ENCODE results near the gene ADGRV1. TPM values are rescaled to one million over a fixed set of nuclear protein-coding genes. Genes with fewer than 3 reads are reported as not detected.

ADGRV1 gene
- total RNA-seq, 2 donors from 2014 or later, result 97.6 to 117 TPM

- H3K9me3 Mint-ChIP-seq, result peaks cover 2% of the 10 kb centered on the region
- H3K4me1 Mint-ChIP-seq, result peaks cover 2% of the 10 kb centered on the region
- Histone ChIP-seq H3K9me3 (ENCODE audit: control insufficient read depth, low read length) (no peaks in the 10 kb centered on the region), H3K4me3 (ENCODE audit: low read length) (no peak overlapping the region), H3K4me1 (ENCODE audit: control insufficient read depth, insufficient read depth, low read length) (no peaks in the 10 kb centered on the region), H3K27me3 (ENCODE audit: control insufficient read depth, insufficient read depth, low read length, poor library complexity, severe bottlenecking) (no peaks in the 10 kb centered on the region), H3K36me3 (ENCODE audit: control insufficient read depth, insufficient read depth, low read length) (no peaks in the 10 kb centered on the region), H3K9ac (ENCODE audit: extremely low read depth, low read length, poor library complexity, severe bottlenecking) (no peak overlapping the region), H3K27ac (ENCODE audit: low read depth, low read length) (peak overlapping the region; percentile 75)
- no peak overlapping the region for H3K4me3 Mint-ChIP-seq
- peaks cover 21% of the 10 kb centered on the region for H3K36me3 Mint-ChIP-seq (ENCODE audit: low read depth)
- TF ChIP-seq CTCF (conservative IDR thresholded peaks at IDR 0.05), result no peak
- peak; percentile 73 for DNase-seq
- H3K27me3 Mint-ChIP-seq (ENCODE audit: insufficient read depth), result no peaks in the 10 kb centered on the region
- peak overlapping the region; percentile 4 for H3K27ac Mint-ChIP-seq
- 31 to 40% methylated on average over 1 of the region's 1 CpG for WGBS, 2 experiments (ENCODE audit: insufficient coverage in 1 of 2, insufficient read length in 1 of 2)
Measured at GRCh38 chr5:90940227-90940995, 381.8 kb downstream of the ADGRV1 start.

DNA sequence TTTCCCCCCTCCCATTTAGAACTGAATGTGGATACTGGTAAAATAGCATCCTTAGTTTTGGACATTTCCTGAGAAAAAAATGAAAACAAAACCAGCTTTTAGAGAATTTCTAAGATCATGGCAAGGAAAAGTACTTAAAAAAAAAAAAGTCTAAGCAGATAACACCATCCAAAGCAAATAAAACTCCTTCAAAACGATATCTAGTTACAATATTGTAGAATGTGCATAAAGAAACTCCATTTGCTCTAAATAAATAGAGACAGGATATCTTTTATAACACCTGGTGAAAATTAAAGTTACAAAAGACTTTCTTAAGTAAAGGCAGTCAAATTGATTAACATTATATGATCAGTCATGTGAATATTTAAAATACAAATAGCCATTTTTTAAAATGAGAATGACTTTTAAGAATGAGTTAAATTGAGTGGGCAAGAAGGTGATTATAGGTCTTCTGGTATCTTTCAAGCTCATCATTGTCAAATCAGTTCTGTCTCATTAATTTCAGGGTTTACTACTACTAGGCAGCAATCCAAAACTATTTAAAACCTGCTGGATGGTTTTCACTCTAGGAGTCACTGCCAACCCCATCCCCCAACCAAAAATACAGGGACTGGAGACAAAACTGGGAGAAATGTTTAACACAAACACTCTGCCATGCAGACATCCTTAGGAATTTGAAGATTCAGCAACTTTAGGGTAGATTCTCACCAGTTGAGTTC is 382.6 kb downstream of the ADGRV1 start:
- H3K4me1 Mint-ChIP-seq, result peaks cover 2% of the 10 kb centered on the region
- no peak overlapping the region for H3K9ac ChIP-seq (ENCODE audit: extremely low read depth, low read length, poor library complexity, severe bottlenecking)
- no peak overlapping the region for H3K27ac Mint-ChIP-seq
- H3K4me3 ChIP-seq (ENCODE audit: low read length), result no peak overlapping the region
- H3K4me3 Mint-ChIP-seq, result no peak overlapping the region
- H3K9me3 ChIP-seq (ENCODE audit: control insufficient read depth, low read length), result no peaks in the 10 kb centered on the region
- H3K36me3 Mint-ChIP-seq (ENCODE audit: low read depth), result peaks cover 22% of the 10 kb centered on the region
- H3K27me3 Mint-ChIP-seq (ENCODE audit: insufficient read depth), result no peaks in the 10 kb centered on the region
- no peak overlapping the region for H3K27ac ChIP-seq (ENCODE audit: low read depth, low read length)
- no CpG with 5 or more reads among the region's 1 CpG for WGBS, 2 experiments (ENCODE audit: insufficient coverage in 1 of 2, insufficient read length in 1 of 2)
- no peaks in the 10 kb centered on the region for H3K36me3 ChIP-seq (ENCODE audit: control insufficient read depth, insufficient read depth, low read length)
- H3K4me1 ChIP-seq (ENCODE audit: control insufficient read depth, insufficient read depth, low read length), result no peaks in the 10 kb centered on the region
- H3K27me3 ChIP-seq (ENCODE audit: control insufficient read depth, insufficient read depth, low read length, poor library complexity, severe bottlenecking), result no peaks in the 10 kb centered on the region
- H3K9me3 Mint-ChIP-seq, result peaks cover 2% of the 10 kb centered on the region
- DNase-seq, result no peak
- TF ChIP-seq CTCF (conservative IDR thresholded peaks at IDR 0.05), result no peak

DNA sequence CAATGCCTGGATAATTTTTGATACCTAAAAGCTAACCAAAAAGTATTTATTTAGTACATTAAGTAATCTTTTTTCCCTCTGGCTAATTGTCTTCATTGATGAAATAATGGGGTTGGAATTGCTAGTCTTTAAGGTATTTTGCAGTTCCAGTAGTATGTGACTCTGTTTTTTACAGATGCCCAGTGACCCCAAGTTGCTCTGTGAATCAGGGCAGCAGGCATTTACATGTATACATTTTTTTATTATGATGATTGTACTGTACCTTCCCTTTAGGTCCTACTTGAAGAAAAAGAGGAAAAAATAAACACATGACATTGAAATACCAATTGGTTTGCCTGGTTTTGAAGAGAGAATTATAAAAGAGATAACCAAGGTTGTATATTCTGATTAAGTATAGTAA is 385.5 kb downstream of the ADGRV1 start:
- Histone ChIP-seq H3K4me3 (ENCODE audit: low read length) (no peak overlapping the region), H3K27ac (ENCODE audit: low read depth, low read length) (no peak overlapping the region), H3K4me1 (ENCODE audit: control insufficient read depth, insufficient read depth, low read length) (no peaks in the 10 kb centered on the region), H3K9ac (ENCODE audit: extremely low read depth, low read length, poor library complexity, severe bottlenecking) (no peak overlapping the region), H3K27me3 (ENCODE audit: control insufficient read depth, insufficient read depth, low read length, poor library complexity, severe bottlenecking) (no peaks in the 10 kb centered on the region), H3K9me3 (ENCODE audit: control insufficient read depth, low read length) (no peaks in the 10 kb centered on the region), H3K36me3 (ENCODE audit: control insufficient read depth, insufficient read depth, low read length) (no peaks in the 10 kb centered on the region)
- Mint-ChIP-seq H3K4me1 (peaks cover 2% of the 10 kb centered on the region), H3K36me3 (ENCODE audit: low read depth) (peaks cover 14% of the 10 kb centered on the region), H3K4me3 (no peak overlapping the region), H3K9me3 (no peaks in the 10 kb centered on the region), H3K27me3 (ENCODE audit: insufficient read depth) (no peaks in the 10 kb centered on the region), H3K27ac (no peak overlapping the region)
- TF ChIP-seq CTCF (conservative IDR thresholded peaks at IDR 0.05), result no peak
- DNase-seq, result no peak

All from endodermal cell (in vitro differentiated cells).